ENCODE results near the gene MED13L. TPM values are rescaled to one million over a fixed set of nuclear protein-coding genes. Genes with fewer than 3 reads are reported as not detected.

Gene MED13L
- total and polyA plus RNA-seq, 2 of the 4 experiments (the other 2 are of a cell fraction), result 17.9 to 49.1 TPM

DNA sequence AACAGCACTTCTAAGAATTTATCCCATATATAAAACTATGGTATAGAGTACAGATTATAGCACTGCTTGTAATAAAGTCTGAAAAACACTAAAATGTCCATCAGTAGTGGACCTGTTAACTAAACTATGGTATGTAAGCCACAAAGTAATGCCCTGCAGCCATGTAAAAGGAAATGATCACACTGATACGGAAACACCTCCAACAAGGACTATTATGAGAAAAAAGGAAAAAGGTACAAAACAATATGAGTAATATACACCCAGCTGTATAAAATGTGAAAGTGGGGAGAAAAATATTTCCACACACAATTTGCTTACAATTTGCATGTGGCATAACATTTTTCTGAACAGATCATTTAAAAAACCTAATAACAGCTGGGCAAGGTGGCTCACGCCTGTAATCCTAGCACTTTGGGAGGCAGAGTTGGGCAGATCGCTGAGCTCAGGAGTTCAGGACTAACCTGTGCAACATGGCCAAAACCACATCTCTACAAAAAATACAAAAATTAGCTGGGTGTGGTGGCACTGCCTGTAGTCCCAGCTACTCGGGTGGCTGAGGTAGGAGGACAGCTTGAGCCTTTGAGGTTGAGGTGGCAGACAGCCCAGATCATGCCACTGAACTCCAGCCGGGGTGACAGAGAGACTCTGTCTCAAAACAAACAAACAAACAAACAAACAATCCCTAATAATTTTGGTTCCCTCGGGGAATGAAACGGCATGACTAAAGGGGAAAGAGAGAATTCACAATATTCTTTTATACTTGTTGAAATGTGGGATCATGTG is 250.5 kb downstream of the MED13L start:
- no peak overlapping the region for H2BK15ac ChIP-seq (ENCODE audit: low read depth, low read length)
- no CpG with 5 or more reads among the region's 7 CpGs for WGBS, 2 experiments (ENCODE audit: extremely low coverage in 2 of 2, insufficient read length in 1 of 2)
- H2AFZ ChIP-seq (replicated peaks; ENCODE audit: low read length, poor library complexity), result no peak overlapping the region
- POLR2A ChIA-PET (ENCODE audit: unreplicated experiment), result no interaction called here
- no peaks in the 10 kb centered on the region for H3K27me3 ChIP-seq (ENCODE audit: control insufficient read depth, insufficient read depth, low read length)
- H2AK5ac ChIP-seq (ENCODE audit: low read depth, low read length), result no peak overlapping the region
- in situ Hi-C loops (cut with MboI; ENCODE audit: low sequenced_read_pairs) (no loop called here), dilution Hi-C loops (cut with HindIII; ENCODE audit: low sequenced_read_pairs, unreplicated experiment) (no loop called here), intact Hi-C loops (cut with micrococcal nuclease) (loop anchor here (5.0 kb wide), 1 partner anchor 155 kb away; no protein-coding TSS in a partner anchor)
- peaks cover 25 to 63% of the 10 kb centered on the region in 2 experiments for H3K79me1 ChIP-seq (ENCODE audit: low read depth in 1 of 2, low read length in 2 of 2)
- peaks cover 6% of the 10 kb centered on the region for H3K9me1 ChIP-seq (ENCODE audit: insufficient read depth, low read length)
- H4K5ac ChIP-seq (ENCODE audit: low read depth, low read length), result no peak overlapping the region
- H2BK5ac ChIP-seq (ENCODE audit: low read depth, low read length, poor library complexity, severe bottlenecking), result no peak overlapping the region
- no peak overlapping the region for H3K9ac ChIP-seq (ENCODE audit: low read depth, low read length)
- H3K4me3 ChIP-seq (ENCODE audit: insufficient read depth, low read depth, low read length), result no peak overlapping the region
- no peak overlapping the region for H2BK20ac ChIP-seq (ENCODE audit: low read depth, low read length)
- no peak overlapping the region for H4K91ac ChIP-seq (ENCODE audit: insufficient read depth, low read depth, low read length)
- no peak overlapping the region for H2AK9ac ChIP-seq (replicated peaks; ENCODE audit: low read depth, low read length, poor library complexity)
- H3K18ac ChIP-seq (ENCODE audit: low read depth, low read length), result no peak overlapping the region
- BruUV-seq (replicated peaks), result no TSS peak
- ATAC-seq (ENCODE audit: low read depth), result no peak
- H3K4me1 ChIP-seq (ENCODE audit: control insufficient read depth, insufficient read depth, low read length), result no peaks in the 10 kb centered on the region
- no peaks in the 10 kb centered on the region for H3K9me3 ChIP-seq (ENCODE audit: control insufficient read depth, insufficient read depth, low read length)
- peaks cover 36% of the 10 kb centered on the region; the same call in 1 of the 2 replicates for H4K20me1 ChIP-seq (ENCODE audit: insufficient read depth, low read length)
- H4K8ac ChIP-seq (ENCODE audit: low read depth in 2 of 2, low read length in 2 of 2), result no peak overlapping the region
- H3K36me3 ChIP-seq (ENCODE audit: control insufficient read depth, insufficient read depth, low read length), result no peaks in the 10 kb centered on the region
- H3K56ac ChIP-seq (ENCODE audit: extremely low read depth, insufficient read depth, low read length), result no peak overlapping the region
- CTCF ChIA-PET, result interaction anchor here (0.6 kb wide), 1 partner anchor 44 kb away, joined by 3 read pairs; no protein-coding TSS in a partner anchor
- DNase-seq, result no peak
- H3K4me2 ChIP-seq (ENCODE audit: low read depth, low read length), result no peak overlapping the region
- no peak overlapping the region for H3K14ac ChIP-seq (replicated peaks; ENCODE audit: low read depth, low read length)
- no peak overlapping the region for H3K4ac ChIP-seq (ENCODE audit: low read depth, low read length)
- H3K27ac ChIP-seq (ENCODE audit: insufficient read depth, low read length), result no peak overlapping the region
- H3K23ac ChIP-seq (ENCODE audit: low read depth, low read length), result no peak overlapping the region
- no peak overlapping the region for H2BK120ac ChIP-seq (ENCODE audit: low read depth, low read length)
- TF ChIP-seq BHLHE40 (IDR thresholded peaks at IDR 0.05; ENCODE audit: low read depth, low read length) (no peak), CHD1 (IDR thresholded peaks at IDR 0.05; ENCODE audit: low read depth, low read length) (no peak), RCOR1 (IDR thresholded peaks at IDR 0.05; ENCODE audit: insufficient replicate concordance, low read length) (no peak), POLR2A (IDR thresholded peaks at IDR 0.05; ENCODE audit: low read depth, low read length) (no peak), RAD21 (IDR thresholded peaks at IDR 0.05; ENCODE audit: low read length) (no peak), MAFK (IDR thresholded peaks at IDR 0.05; ENCODE audit: low read depth, low read length) (no peak), MXI1 (IDR thresholded peaks at IDR 0.05; ENCODE audit: borderline replicate concordance, low read depth, low read length) (no peak), FOS (IDR thresholded peaks at IDR 0.05; ENCODE audit: low read depth, low read length) (no peak), RFX5 (IDR thresholded peaks at IDR 0.05; ENCODE audit: low read depth, low read length) (no peak), MAZ (IDR thresholded peaks at IDR 0.05; ENCODE audit: borderline replicate concordance, low read depth, low read length) (no peak), NFE2L2 (IDR thresholded peaks at IDR 0.05; ENCODE audit: low read depth, low read length) (no peak), SMC3 (IDR thresholded peaks at IDR 0.05; ENCODE audit: low read depth, low read length) (no peak), CEBPB (IDR thresholded peaks at IDR 0.05; ENCODE audit: low read depth, low read length) (no peak)
- TF ChIP-seq, protein P1, sequence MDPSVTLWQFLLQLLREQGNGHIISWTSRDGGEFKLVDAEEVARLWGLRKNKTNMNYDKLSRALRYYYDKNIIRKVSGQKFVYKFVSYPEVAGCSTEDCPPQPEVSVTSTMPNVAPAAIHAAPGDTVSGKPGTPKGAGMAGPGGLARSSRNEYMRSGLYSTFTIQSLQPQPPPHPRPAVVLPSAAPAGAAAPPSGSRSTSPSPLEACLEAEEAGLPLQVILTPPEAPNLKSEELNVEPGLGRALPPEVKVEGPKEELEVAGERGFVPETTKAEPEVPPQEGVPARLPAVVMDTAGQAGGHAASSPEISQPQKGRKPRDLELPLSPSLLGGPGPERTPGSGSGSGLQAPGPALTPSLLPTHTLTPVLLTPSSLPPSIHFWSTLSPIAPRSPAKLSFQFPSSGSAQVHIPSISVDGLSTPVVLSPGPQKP (IDR thresholded peaks at IDR 0.05; ENCODE audit: borderline replicate concordance, low read depth, low read length), result no peak
- TF ChIP-seq, protein P2, sequence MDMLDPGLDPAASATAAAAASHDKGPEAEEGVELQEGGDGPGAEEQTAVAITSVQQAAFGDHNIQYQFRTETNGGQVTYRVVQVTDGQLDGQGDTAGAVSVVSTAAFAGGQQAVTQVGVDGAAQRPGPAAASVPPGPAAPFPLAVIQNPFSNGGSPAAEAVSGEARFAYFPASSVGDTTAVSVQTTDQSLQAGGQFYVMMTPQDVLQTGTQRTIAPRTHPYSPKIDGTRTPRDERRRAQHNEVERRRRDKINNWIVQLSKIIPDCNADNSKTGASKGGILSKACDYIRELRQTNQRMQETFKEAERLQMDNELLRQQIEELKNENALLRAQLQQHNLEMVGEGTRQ (IDR thresholded peaks at IDR 0.05; ENCODE audit: low read depth, low read length), result no peak
